ENCODE measurements around the gene CREM.

CREM gene

DNA sequence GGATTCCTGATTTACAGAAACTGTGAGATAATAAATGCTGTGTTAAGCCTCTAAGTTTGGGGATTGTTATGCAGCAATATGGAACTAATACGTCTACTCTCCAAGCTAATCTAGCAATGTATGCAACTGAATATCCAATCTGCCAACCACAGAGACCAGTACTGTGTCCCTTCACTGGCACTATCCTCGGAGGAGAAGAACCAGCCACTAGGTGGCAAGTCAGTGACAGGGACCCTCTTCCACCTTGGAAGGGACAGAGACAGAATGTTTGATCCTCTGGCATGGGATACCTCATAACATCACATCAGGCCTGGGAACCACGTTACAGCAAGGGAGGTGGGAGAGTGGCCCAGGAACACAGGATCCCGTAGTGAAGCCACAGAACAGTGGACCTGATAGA lies 96.4 kb downstream of the CREM start:
- DNase-seq = no peak

DNA sequence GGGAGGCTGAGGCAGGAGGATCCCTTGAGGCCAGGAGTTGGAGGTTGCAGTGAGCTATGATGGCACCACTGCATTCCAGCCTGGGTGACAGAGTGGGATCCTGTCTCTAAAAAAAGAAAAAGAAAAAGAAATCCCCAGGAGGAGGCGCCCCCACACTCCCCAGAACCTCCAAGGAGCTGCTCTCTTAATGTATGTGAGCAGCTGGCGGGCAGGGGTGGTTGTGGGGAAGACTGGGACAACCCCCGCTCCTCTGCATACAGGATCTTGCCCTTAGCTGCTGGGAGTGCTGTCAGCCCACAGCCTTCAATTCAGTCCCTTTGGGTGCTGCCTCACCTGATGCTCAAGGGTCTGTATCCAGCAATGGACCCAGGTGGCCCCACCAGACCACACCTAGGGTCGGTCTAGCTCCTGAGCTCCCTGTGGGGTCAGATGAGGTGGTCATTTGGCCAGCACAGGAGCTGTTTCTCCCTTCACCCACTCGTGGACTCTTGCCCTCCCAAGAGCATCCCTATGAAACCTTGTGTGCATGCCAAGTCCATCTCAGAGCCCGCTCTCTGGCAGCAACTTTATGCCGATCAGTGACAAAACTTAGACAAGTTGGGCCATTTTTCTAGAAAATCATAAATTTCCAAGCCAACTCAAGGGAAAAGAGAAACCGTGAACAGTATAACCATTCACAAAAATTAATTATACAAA lies 97.5 kb downstream of the CREM start:
- DNase-seq = no peak

DNA sequence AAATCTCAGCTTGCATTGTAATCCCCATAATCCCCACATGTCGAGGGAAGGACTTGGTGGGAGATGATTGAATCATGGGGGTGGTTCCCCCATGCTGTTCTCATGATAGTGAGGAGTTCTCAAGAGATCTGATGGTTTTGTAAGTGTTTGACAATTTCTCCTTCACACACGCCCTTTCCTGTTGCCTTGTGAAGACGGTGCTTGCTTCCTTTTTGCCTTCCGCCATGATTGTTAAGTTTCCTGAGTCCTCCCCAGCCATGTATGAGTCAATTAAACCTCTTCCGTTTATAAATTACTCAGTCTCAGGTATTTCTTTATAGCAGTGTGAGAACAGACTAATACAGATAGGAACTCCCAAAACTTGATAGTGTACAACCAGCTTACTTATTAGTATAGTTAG lies 98.6 kb downstream of the CREM start:
- DNase-seq = no peak

DNA sequence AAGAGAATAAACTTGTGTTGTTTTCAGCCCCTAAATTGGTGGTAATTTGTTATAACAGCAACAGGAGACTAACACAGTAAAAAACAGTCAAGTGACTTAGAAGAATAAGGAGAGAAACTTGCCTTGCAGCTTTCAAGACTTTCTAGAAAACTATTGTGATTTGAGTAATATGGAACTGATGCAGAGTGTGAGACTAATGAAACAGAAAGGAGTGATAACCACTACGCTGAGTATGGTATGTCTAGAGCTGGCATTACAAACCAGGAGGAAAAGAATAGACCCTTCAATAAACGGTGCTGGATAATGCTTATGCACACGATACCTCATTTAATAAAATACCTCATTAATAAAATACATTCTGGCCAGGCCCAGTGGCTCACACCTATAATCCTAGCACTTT lies 99.9 kb downstream of the CREM start:
- DNase-seq = no peak

DNA sequence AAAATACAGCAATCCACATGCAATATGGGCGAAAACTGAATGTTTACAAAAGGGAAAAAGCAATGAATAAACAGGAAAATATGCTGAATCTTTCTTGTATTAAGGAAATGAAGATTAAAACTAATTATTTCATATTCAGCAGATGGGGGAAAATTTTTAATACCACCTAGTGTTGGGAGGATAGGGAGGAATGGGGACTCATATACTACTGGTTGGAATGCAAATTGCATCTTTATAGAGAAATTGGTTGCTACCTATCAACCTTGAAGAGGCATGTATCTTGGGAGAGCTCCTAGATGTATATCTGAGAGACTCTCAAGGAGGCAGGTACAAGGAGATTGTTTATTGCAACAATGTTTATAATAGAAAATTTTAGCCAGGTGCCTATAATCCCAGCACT lies 101.4 kb downstream of the CREM start:
- DNase-seq = no peak

DNA sequence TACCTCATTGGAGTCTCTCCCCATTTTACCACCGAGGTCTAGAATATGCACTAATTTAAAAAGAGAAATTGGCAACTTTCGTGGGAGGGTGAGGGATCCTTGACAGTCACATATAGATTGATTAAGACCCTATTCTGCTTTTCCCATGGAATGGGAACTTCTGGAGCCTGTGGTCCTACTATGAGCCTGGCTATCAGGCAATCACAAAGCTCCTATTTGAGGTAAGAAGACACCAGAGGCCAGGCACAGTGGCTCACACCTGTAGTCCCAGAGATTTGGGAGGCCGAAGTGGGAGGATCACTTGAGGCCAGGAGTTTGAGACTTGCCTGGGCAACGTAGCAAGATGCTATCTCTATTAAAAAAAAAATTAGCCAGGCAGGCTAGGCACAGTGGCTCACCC lies 105.0 kb downstream of the CREM start:
- no peak for DNase-seq

DNA sequence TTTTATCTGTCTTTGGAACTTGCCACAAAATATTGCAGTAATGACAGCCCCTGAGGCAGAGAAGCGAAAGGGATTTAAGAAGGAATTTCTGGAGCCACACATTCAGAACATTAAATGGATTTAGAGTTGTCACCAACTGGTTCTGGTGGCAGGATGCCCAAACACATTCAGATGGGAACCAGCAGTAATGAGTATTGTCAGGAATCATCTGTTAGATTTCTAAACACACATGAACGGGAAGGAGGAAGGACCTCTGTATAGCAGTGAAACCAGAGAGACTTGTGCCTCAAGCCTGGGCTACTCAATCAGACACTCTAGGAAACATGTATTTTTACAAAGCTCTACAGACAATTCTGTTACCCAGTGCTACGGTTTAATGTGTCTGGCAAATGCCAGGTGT lies 105.9 kb downstream of the CREM start:
- no peak for DNase-seq

DNA sequence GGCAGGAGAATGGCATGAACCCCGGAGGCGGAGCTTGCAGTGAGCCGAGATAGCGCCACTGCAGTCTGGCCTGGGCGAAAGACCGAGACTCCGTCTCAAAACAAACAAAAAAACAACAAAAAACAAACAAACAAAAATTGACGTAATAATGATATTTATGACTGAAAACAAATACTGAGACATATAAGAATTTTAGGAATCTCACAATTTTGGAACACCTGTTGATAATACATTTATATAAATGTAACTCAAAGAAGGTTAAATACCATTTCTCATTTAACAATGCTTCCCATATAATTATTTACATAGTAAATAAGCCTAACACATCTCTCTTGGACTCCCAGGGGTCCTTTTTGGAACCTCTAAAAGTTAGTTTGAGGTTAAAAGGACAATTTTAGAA lies 107.4 kb downstream of the CREM start:
- DNase-seq = no peak

DNA sequence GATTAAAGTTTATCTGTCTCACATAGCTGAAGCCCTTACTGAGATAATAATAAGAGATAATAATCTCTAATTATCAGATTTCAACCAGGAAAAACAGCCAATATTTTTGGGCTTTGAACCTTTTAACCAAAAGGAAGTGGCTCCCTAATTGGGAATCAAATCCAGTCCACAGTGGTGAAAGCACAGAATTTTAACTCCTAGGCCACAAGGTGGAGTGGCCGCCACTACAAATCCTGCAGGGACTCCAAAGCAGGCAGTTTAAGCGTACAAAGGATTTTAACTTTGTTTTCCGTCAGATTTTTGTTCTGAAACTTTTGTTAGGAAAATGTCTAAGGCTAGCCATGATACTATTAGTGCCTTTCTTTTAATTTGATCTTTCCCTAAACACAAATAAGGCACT lies 110.1 kb downstream of the CREM start:
- no peak for DNase-seq

DNA sequence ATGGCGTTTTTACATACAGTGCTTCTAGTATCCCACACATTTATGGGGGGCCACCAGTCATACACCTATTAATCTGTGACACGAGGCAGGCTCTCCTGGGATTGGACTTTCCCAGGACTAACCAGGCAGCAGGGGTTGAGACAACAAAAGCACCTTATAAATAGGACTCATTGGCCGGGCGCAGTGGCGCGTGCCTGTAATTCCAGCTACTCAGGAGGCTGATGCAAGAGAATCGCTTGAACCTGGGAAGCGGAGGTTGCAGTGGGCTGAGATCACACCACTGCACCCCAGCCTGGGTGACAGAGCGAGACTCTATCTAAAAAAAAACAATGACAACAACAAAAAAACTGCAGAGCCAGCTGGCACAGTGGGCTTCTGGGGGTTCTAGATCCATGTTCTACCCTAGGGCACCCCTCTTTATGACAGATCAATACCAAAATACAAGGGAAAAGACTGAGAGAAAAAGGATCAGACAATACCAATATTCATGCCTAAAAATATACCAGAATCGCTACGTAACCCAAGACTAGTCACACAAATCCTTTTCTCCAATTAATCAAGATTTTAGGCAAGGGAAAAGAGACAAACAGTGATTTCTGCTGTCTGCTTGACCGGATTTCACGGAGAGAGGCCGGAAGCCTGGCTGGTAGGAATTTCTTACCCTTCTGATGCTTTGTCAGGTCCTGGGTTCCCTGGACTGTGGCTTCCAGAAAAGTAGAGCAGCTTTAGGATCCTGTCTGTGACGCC lies 111.3 kb downstream of the CREM start:
- no peak for DNase-seq

DNA sequence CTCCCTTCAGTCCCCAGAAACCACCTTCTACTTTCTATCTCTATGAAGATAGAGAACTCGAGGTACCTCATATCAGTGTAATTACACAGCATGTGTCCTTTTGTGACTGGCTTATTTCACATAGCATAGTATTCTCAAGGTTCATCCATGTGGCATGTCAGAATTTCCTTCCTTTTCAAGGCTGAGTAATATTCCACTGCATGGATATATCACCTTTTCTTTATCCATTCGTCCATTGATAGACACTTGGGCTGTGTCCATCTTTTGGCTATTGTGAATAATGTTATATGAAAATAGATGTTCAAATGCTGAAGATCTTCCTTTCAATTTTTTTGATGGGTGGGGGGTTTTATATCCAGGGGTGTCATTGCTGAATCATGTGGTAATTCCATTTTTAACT lies 117.9 kb downstream of the CREM start:
- DNase-seq = no peak

DNA sequence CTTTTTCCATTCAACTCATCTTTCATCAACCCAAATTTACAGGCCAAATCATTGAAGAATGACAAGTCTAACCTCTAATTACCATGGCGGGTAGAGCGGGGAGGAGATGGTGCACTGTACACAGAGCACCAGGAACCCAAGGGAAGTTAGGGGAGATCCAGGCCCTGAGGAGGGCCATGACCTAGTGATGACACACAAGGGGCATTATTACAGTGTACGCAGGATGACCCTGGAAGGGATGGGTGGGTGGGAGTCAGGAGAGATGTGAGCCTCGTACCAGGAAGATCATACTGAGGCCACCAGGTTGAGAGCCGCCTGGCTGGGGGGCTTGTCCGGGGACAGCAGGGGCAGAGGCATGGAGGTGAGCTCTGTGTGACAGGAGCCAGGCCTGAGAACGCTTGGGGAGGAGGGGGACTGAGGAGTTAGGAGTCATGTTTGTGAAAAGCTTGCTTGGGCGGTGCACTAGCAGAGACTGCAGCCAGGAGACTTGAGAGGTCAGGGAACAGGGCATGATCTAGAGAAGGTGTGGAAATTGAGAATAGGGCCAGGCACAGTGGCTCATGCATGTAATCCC lies 120.2 kb downstream of the CREM start:
- DNase-seq = no peak

DNA sequence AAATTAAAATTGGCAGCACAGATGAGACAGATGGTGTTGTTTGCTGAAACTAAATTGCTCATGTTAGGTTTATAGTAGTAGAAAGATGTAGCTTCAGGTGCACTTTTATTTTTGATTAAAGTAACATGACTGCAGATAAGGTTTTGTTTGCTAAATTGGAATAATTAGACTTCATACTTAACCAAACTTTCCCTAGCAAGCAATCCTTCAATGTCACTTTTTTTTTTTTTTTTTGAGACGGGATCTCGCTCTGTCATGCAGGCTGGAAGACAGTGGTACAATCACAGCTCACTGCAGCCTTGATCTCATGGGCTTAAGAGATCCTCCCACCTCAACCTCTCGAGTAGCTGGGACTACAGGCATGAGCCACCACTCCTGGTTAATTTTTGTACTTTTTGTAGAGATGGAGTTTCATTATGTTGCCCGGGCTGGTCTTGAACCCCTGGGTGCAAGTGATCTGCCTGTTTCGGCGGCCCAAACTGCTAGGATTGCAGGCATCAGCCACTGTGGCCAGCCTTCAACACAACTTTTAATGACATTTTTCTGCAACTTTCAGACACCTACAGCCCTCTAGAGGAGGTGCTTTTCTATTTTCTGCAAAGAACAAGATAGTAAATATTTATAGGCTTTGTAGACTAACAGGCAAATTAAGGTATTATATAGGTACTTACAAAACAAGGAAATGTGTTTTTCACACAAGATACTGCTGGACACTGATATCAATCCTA lies 124.9 kb downstream of the CREM start:
- no peak for DNase-seq

DNA sequence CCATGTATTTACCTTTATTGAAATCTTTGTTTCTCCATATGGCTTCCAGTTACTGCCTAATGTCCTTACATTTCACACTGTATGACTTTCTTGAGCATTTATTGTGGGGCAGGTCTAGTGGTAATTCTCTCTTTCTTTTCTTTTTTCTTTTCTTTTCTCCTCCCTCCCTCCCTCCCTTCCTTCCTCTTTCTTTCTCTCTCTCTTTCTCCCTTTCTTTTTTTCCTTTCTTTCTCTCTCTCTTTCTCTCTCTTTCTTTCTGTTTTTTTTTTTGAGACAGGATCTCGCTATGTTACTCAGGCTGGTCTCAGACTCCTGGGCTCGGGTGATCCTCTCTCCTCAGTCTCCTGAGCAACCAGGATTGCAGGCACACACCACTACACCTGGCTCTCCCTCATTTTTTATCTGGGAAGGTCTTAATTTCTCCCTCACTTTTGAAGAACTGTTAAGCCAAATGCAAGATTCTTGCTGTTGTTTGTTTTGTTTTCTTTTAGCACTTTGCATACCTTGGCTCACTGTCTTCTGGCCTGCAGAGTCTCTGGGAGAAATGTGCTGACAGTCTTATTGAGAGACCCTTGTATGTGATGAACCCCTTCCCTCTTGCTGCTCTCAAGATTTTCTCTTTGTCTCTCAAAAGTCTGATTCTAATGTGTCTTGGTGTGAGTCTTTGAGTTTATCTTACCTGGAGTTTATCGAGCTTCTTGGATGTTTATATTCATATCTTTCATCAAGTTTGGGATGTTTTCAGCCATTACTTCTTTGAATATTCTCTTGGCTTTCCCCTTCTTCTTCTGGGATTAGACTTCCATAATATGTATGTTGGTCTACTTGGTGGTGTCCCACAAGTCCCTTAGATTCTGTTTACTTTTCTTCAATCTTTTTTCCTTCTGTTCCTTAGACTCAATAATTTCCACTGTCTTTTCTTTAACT lies 130.7 kb downstream of the CREM start:
- no peak for DNase-seq

DNA sequence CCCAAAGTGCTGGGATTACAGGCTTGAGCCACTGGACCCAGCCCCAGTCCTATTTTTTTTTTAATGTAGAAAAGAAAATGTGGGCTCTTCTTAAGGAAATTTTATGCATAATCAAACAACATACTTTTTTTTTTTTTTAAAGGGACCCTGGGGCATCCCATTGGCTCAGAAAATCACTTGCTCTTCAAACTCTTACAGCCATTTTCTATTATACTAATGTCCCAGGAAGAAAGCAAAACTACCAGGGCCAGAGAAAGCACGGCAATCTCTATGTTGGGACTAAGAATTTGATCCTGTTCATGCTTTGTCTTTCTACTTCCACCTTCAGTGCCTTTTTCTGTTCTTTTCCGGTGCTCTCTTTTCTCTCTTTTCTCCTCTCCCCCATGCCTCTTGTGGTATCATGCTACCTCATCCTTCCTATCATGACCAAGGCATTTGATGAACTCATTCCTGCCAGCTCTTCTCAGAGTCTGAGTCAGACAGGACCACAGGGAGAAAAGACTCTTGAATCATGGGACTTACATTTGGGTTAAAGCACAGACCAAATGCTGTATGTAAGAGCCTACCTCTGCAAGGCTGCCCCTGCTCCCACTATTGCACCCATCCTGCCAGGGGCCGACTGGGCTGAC lies 133.2 kb downstream of the CREM start:
- peak; percentile 41 for DNase-seq

DNA sequence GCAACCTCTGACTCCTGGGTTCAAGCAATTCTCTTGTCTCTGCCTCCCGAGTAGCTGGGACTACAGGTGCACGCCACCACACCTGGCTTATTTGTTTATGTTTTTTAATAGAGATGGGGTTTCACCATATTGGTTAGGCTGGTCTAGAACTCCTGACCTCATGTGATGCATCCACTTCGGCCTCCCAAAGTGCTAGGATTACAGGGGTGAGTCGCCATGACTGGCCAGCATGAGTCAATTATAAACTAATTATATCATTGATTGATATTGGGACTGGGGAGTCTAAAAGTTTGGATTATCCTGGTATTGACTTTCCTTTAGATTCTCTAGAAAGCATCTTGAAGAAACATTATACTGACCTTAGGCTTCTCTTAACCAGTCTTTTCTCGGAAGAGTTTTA lies 135.8 kb downstream of the CREM start:
- no peak for DNase-seq

Data from suppressor macrophage treated with lipopolysaccharide for 4 hours (primary cell).